Gastrocnemius medialis (tissue), 4 donors: ENCODE measurements around the gene MRPL22.
"Not testable (repeated sequence)": the region's sequence is repeated elsewhere in the genome, so short reads cannot be mapped to it uniquely, and the experiment has no call there.

Source experiments
- POLR2A ChIP-seq, 2 donors: fragments of 450-650 bp; IDR thresholded peaks; one replicate each; pipeline ENCODE4 v1.6.1; 2017; ENCODE audit warnings: antibody characterized with exemption in 2 of 2, mild to moderate bottlenecking in 2 of 2, moderate library complexity in 2 of 2
- TF ChIP-seq, protein P1 (sequence below), 5 experiments: fragments of 450-650 bp in 3 of 5; fragments of 200-600 bp in 2 of 5; sonication (generic) in 2 of 5; IDR thresholded peaks in 4 of 5; conservative IDR thresholded peaks in 1 of 5; 1 replicate in 4 of 5; 2 replicates in 1 of 5; pipeline ENCODE4 v1.5.1; 2016 to 2019; ENCODE audit warnings: antibody characterized with exemption in 5 of 5, mild to moderate bottlenecking in 3 of 5, moderate library complexity in 3 of 5

DNA sequence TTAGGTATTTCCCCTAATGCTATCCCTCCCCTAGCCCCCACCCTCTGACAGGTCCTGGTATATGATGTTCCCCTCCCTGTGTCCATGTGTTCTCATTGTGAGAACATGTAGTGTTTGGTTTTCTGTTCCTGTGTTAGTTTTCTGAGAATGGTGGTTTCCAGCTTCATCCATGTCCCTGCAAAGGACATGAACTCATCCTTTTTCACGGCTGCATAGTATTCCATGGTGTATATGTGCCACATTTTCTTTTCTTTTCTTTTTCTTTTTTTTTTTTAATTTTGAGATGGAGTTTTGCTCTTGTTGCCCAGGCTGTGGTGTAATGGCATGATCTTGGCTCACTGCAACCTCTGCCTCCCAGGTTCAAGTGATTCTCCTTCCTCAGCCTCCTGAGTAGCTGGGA, 65.4 kb downstream of the MRPL22 start:
- TF ChIP-seq, protein P1, sequence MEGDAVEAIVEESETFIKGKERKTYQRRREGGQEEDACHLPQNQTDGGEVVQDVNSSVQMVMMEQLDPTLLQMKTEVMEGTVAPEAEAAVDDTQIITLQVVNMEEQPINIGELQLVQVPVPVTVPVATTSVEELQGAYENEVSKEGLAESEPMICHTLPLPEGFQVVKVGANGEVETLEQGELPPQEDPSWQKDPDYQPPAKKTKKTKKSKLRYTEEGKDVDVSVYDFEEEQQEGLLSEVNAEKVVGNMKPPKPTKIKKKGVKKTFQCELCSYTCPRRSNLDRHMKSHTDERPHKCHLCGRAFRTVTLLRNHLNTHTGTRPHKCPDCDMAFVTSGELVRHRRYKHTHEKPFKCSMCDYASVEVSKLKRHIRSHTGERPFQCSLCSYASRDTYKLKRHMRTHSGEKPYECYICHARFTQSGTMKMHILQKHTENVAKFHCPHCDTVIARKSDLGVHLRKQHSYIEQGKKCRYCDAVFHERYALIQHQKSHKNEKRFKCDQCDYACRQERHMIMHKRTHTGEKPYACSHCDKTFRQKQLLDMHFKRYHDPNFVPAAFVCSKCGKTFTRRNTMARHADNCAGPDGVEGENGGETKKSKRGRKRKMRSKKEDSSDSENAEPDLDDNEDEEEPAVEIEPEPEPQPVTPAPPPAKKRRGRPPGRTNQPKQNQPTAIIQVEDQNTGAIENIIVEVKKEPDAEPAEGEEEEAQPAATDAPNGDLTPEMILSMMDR (IDR thresholded peaks at IDR 0.05 in 4 of 5, conservative IDR thresholded peaks at IDR 0.05 in 1 of 5) = not testable (repeated sequence)
- TF ChIP-seq POLR2A (IDR thresholded peaks at IDR 0.05) = not testable (repeated sequence)
